Muscle of arm (tissue), 12 donors: Measurements from ENCODE around the gene ROMO1. TPM values are rescaled to one million over a fixed set of nuclear protein-coding genes. Genes with fewer than 3 reads are reported as not detected.
"Not testable (repeated sequence)": the region's sequence is repeated elsewhere in the genome, so short reads cannot be mapped to it uniquely, and the experiment has no call there.

Experiments
- DNase-seq: peaks from one replicate; pipeline ENCODE4 v3.0.0-alpha.2; 2013
- polyA plus RNA-seq, 12 donors: library from polyadenylated mRNA; unstranded; fragments of 120-200 nt; gene quantifications; one replicate each; pipeline ENCODE4 v1.2.1, GENCODE V29; 2013; ENCODE audit not compliant: insufficient read length in 12 of 12

Gene ROMO1
- polyA plus RNA-seq, 12 donors = 47.7 to 76.2 (median 59.9) TPM; not detected in 1

DNA sequence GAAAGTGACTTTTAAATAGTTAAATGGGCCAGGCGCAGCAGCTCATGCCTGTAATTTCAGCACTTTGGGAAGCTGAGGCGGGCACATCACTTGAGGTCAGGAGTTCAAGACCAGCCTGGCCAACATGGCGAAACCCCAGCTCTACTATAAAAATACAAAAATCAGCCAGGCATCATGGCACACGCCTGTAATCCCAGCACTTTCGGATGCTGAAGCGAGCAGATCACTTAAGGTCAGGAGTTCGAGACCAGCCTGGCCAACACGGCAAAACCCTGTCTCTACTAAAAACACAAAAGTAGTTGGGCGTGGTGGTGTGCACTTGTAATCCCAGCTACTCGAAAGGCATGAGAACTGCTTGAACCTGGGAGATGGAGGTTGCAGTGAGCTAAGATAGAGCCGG lies 6.7 kb downstream of the ROMO1 start:
- DNase-seq = not testable (repeated sequence)

- DNase-seq = not testable (repeated sequence)
Observed at GRCh38 chr20:35706591-35707529, 7.7 kb downstream of the ROMO1 start.

DNA sequence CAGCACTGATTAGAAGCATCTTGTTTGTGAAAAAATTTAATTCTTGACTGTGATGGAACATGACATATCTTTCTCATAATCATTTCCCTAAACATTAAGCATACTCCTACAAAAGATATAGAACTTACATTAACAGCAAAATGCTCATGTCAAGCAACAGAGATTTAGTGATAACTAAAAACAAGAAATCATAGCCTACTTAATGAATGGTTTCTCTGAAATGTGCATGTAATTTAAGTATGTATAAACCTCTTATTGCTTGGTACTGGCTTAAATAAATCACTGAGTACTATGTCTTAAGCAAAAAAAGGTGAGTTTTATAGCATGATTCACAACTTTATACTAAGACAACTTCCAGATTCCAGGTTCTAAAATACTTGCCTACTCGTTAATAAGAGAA lies 9.3 kb downstream of the ROMO1 start:
- no peak for DNase-seq

DNA sequence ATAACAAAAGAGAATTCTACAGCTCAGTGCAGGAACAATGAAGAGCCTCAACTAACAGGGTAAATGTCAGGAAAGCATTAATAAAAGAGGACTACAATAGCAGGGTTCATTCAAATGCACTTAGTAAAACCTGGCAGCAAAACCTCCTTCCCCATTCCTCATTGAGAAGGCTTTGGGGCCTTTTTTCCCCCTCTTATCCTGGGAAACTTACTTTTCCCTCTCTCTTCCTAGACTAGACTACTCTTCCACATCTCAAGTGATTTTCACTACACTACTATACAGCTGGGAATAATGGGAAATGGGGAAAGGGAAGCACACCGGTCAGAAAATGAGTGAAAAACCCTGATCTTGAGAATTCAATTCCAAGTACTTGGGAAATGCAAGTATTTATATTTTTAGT lies 10.1 kb downstream of the ROMO1 start:
- no peak for DNase-seq

GRCh38 chr20:35710039-35710438 lies 10.8 kb downstream of the ROMO1 start:
- no peak for DNase-seq

- DNase-seq = no peak
Observed at GRCh38 chr20:35710884-35711587, 11.8 kb downstream of the ROMO1 start.

- no peak for DNase-seq
Observed at GRCh38 chr20:35711588-35712209, 12.5 kb downstream of the ROMO1 start.

DNA sequence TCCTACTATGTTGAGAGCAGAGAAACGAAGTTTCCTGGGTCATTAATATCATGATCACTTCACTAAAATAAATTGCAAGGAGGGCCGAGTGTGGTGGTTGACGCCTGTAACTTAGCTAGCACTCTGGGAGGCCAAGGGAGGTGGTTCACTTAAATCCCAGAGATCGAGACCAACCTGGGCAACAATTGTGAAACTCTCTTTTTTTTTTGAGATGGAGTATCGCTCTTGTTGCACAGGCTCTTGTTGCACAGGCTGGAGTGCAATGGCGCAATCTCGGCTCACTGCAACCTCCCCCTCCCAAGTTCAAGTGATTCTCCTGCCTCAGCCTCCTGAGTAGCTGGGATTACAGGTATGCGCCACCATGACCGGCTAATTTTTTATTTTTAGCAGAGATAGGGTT lies 13.9 kb downstream of the ROMO1 start:
- not testable (repeated sequence) for DNase-seq

GRCh38 chr20:35714127-35714526 lies 14.9 kb downstream of the ROMO1 start:
- no peak for DNase-seq

DNA sequence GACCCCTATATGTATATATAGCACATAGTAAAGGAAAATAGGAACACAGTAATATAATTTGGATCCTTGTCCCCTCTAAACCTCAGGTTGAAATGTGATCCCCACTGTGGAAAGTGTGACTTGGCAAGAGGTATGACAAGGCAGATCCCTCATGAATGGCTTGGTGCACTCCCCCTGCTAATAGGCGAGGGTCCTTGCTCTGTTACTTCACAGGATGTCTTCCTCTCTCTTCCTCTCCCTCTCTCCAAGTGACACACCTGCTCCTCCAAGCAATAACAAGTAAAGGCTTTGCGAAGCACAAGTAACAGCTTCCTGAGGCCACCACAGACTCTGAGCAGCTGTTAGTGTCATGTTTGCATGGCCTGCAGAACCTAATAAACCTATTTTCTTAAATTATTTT lies 16.4 kb downstream of the ROMO1 start:
- no peak for DNase-seq

- no peak for DNase-seq
Observed at GRCh38 chr20:35716330-35716729, 17.1 kb downstream of the ROMO1 start.

DNA sequence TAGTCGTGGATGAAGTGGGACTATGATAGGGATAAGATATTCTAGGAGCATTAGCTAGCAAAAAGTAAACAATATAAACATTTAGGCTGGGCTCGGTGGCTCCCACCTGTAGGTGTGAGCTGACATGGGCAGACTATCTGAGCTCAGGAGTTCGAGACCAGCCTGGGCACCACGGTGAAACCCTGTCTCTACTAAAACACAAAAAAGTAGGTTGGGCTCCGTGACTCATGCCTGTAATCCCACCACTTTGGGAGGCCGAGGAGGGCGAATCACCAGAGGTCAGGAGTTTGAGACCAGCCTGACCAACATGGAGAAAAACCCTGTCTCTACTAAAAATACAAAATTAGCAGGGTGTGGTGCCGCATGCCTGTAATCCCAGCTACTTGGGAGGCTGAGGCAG lies 19.1 kb downstream of the ROMO1 start:
- not testable (repeated sequence) for DNase-seq

GRCh38 chr20:35718972-35719635 lies 19.9 kb downstream of the ROMO1 start:
- no peak for DNase-seq

DNA sequence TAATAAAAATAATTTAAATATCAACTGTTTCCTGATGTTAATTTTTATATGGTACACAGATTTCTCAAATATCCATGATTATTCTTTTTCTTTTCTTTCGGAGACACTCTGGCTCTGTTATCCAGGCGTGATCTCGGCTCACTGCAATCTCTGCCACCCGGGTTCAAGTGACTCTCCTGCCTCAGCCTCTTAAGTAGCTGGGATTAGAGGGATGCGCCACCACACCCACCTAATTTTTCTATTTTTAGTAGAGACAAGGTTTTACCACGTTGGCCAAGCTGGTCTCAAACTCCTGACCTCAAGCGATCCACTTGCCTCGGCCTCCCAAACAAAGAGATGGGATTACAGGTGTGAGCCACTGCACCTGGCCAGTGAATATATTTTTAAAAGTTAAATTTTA lies 20.5 kb downstream of the ROMO1 start:
- DNase-seq = no peak

DNA sequence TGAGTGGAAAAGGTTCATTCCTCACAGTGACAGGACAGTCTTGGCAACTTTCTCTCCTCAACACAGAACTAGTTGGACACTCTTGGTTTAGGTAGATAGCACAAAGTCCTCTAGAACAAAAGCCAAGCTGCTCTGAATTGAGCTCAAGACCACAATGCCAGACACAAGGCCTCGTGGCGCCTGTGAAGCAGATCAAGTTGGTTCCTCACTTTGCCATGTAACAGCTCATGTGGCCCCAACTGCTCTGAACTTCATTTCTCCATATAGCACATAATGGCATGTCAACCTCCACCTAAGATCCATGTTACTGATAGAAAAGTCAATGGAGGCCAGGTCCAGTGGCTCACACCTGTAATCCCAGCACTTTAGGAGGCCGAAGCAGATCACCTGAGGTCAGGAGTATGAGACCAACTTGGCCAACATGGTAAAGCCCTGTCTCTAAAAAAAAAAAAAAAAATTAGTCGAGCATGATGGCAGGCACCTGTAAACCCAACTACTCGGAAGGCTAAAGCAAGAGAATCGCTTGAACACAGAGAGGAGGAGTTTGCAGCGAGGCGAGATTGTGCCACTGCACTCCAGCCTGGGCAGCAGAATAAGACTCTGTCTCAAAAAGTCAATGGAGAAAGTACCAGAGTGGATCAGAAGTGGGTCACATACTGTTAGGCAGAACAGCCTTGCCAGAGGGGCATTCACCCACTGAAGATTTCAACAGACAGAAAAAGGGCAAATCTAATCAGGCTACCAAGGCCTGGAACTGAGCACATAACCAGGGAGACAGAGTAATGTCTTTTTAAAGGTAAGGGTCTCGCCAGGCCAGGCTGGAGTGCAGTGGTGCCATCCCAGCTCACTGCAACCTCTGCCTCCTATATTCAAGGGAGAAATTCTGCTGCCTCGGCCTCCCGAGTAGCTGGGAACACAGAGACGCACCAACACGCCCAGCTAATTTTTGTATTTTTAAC lies 21.2 kb downstream of the ROMO1 start:
- DNase-seq = no peak

DNA sequence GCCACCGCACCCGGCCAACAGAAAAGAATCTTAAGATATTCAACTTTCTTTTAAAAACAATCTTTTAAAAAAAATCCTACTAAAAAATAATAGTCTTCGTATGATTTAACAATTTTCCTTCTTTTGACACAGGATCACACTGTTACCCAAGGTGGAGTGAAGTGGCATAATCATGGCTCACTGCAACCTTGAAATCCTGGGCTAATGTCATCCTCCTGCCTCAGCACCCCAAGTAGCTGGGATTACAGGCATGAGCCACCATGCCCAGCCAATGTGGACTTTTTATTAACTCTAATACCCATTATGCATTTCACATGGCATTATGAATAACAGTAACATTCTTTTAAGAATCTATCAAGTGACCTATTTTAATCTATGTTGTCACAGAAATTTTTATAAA lies 22.0 kb downstream of the ROMO1 start:
- DNase-seq = no peak

DNA sequence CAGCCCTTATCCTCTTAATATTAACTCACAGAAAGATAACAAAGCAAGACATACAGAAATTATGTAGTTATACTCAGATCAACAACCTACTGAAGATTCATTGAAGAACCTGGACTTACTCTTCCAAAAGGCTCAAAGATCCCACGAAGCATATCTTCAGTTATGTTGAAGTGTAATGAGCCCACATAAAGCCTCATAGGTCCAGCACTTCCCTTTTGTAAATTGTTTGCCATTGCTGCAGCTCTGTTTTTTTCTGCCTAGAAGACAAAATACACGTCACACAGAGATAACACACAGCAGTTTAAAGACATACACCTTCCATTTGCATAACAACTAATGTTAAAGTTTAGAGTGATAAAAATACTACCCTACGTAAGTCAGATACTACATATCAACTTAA lies 22.4 kb downstream of the ROMO1 start:
- DNase-seq = no peak

GRCh38 chr20:35723275-35723639 lies 24.1 kb downstream of the ROMO1 start:
- not testable (repeated sequence) for DNase-seq

DNA sequence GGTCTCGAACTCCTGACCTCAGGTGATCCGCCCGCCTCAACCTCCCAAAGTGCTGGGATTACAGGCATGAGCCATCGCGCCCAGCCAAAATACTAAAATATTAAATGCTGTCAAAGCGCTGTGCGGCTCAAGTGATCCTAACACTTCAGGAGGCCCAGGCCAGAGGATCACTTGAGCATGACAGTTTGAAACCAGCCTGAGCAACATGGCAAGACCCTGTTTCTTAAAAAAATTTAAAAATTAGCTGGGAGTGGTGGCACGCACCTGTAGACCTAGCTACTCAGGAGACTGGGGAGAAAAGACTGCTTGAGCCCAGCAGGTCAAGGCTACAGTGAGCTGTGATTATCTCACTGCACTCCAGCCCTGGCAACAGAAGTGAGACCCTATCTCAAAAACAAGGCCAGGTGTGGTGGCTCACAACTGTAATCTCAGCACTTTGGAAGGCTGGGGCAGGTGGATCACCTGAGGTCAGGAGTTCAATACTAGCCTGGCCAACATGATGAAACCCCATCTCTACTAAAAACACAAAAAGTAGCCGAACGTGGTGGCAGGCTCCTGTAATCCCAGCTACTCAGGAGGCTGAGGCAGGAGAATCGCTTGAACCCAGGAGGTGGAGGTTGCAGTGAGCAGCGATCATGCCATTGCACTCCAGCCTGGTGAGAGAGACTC lies 24.6 kb downstream of the ROMO1 start:
- DNase-seq = not testable (repeated sequence)
